KMS-11 (cell line): ENCODE data around the gene BACH1.

Experiments
- H2AFZ ChIP-seq: fragments of 200-600 bp; sonication (generic); 2 replicates; pipeline ENCODE4 v1.6.1; 2016; ENCODE audit warnings: antibody characterized with exemption, mixed run types, low read depth
- H3K27ac ChIP-seq: fragments of 200-600 bp; sonication (generic); 2 replicates; pipeline ENCODE4 v1.6.1; 2016; ENCODE audit warnings: mild to moderate bottlenecking, mixed run types
- H3K27me3 ChIP-seq: fragments of 200-600 bp; sonication (generic); 2 replicates; pipeline ENCODE4 v1.6.1; 2017; ENCODE audit warnings: mild to moderate bottlenecking, low read depth, mixed run types, moderate library complexity; ENCODE audit not compliant: insufficient read depth
- H3K36me3 ChIP-seq: fragments of 200-600 bp; sonication (generic); 2 replicates; pipeline ENCODE4 v1.6.1; 2017; ENCODE audit warnings: mild to moderate bottlenecking, mixed run types; ENCODE audit not compliant: insufficient read depth
- H3K4me1 ChIP-seq: fragments of 200-600 bp; sonication (generic); 2 replicates; pipeline ENCODE4 v1.6.1; 2016; ENCODE audit warnings: mild to moderate bottlenecking, low read depth, mixed run types; ENCODE audit not compliant: poor library complexity, severe bottlenecking
- H3K4me2 ChIP-seq: fragments of 200-600 bp; sonication (generic); 2 replicates; pipeline ENCODE4 v1.7.0; 2016; ENCODE audit warnings: mild to moderate bottlenecking, mixed run types
- H3K4me3 ChIP-seq: fragments of 200-600 bp; sonication (generic); IDR thresholded peaks from 2 replicates; pipeline ENCODE4 v1.6.1; 2017; ENCODE audit warnings: low read depth, low read length, mixed read lengths; ENCODE audit not compliant: insufficient read depth
- H3K79me2 ChIP-seq: fragments of 200-600 bp; sonication (generic); 2 replicates; pipeline ENCODE4 v1.6.1; 2016; ENCODE audit warnings: low read depth, mixed run types; ENCODE audit not compliant: insufficient read depth
- H3K9ac ChIP-seq: fragments of 200-600 bp; sonication (generic); 2 replicates; pipeline ENCODE4 v1.6.1; 2016; ENCODE audit warnings: mild to moderate bottlenecking, mixed run types
- H4K20me1 ChIP-seq: fragments of 200-600 bp; sonication (generic); 2 replicates; pipeline ENCODE4 v1.6.1; 2016; ENCODE audit warnings: mild to moderate bottlenecking, mixed run types; ENCODE audit not compliant: insufficient read depth
- CTCF ChIP-seq: fragments of 200-600 bp; sonication (generic); conservative IDR thresholded peaks from 2 replicates; pipeline ENCODE4 v1.6.1; 2017; ENCODE audit warnings: low read depth, mild to moderate bottlenecking, antibody characterized with exemption, low read length, moderate library complexity, mixed read lengths

The BACH1 gene

GRCh38 chr21:29394051-29394450, 95.3 kb downstream of the BACH1 start:
- H4K20me1 ChIP-seq: no peaks in the 10 kb centered on the region
- no peak for TF ChIP-seq CTCF
- H3K79me2 ChIP-seq: no peaks in the 10 kb centered on the region

More at GRCh38 chr21:29394051-29394450, 95.3 kb downstream of the BACH1 start:
- Histone ChIP-seq H3K27me3 (no peaks in the 10 kb centered on the region), H3K4me2 (no peak overlapping the region), H3K27ac (no peak overlapping the region), H3K4me3 (no peak overlapping the region), H2AFZ (no peak overlapping the region), H3K9ac (no peak overlapping the region), H3K4me1 (no peaks in the 10 kb centered on the region), H3K36me3 (no peaks in the 10 kb centered on the region)
